KOPT-K1 (cell line): ENCODE data around the gene PPP1R9A.

Experiments used
- H3K27ac ChIP-seq: fragments of 200-600 bp; sonication (generic); 2 replicates; pipeline ENCODE4 v1.5.1; 2016; ENCODE audit warnings: antibody characterized with exemption, mild to moderate bottlenecking, low read depth, low read length; ENCODE audit not compliant: poor library complexity, severe bottlenecking
- H3K36me3 ChIP-seq: fragments of 200-600 bp; sonication (generic); 2 replicates; pipeline ENCODE4 v1.5.1; 2017; ENCODE audit warnings: antibody characterized with exemption, mild to moderate bottlenecking, low read length, moderate library complexity; ENCODE audit not compliant: insufficient read depth
- H3K9me3 ChIP-seq: fragments of 200-600 bp; sonication (generic); 2 replicates; pipeline ENCODE4 v1.5.1; 2017; ENCODE audit warnings: antibody characterized with exemption, low read length, mild to moderate bottlenecking; ENCODE audit not compliant: insufficient read depth, poor library complexity, severe bottlenecking

The PPP1R9A gene

DNA sequence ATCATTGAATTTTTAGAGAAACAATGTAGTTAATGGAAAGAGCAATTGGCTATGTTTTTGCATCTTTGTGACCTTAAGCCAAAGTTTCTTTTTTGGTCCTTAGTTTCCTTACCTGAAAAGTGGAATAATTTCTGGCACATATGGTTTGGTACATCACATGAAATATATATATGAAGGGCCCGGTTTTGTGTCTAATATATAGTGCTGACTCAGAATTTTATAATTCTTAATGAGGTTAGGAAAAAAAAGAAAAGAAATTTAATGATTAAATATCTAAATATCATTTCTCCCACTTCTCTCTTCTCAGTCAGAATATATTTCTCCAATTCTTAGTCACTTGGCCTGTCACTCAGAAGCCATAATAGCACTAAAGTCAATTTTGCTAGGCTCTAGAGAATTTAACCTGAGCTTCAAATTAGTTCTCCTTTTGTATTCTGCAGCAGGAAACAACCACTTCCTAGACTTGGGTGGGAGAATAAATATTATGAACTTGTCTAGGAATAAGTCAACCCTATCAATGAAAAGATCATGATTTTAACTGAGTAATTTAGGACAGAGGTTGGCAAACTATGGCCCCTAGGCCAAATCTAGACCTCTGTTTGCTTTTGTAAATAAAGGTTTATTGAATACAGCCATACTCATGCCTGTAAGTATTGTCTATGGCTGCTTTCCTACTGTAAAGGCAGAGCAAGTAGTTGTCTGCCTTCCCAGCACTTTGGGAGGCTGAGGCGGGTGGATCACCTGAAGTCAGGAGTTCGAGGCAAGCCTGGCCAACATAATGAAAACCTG is 34.6 kb downstream of the PPP1R9A start:
- no peaks in the 10 kb centered on the region for H3K36me3 ChIP-seq
- H3K27ac ChIP-seq, result no peak overlapping the region
- no peaks in the 10 kb centered on the region for H3K9me3 ChIP-seq

- Histone ChIP-seq H3K27ac (no peak overlapping the region), H3K9me3 (no peaks in the 10 kb centered on the region), H3K36me3 (no peaks in the 10 kb centered on the region)
Measured at GRCh38 chr7:94943134-94943533, 35.7 kb downstream of the PPP1R9A start.

DNA sequence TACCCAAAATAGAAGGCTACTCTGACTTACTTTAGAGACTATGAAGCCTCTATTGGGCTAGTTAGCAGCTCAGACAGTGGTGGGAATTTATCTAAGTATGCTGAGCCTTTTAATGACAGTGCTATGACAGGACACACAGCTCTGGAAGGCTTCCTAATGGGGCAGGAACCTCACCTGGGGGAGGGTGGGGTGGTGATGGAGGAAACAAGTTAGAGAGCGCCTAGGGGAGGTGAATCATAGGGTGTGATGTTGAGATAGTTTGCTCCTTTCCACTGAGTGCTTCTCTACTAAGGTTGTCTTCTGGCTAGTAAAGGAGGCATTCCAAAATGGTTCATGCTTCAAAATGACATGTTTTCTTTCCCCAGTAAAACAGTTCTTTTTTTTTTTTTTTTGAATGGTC is 42.1 kb downstream of the PPP1R9A start:
- no peaks in the 10 kb centered on the region for H3K9me3 ChIP-seq
- H3K36me3 ChIP-seq, result no peaks in the 10 kb centered on the region
- H3K27ac ChIP-seq, result no peak overlapping the region

- no peaks in the 10 kb centered on the region for H3K36me3 ChIP-seq
- no peak overlapping the region for H3K27ac ChIP-seq
- no peaks in the 10 kb centered on the region for H3K9me3 ChIP-seq
Measured at GRCh38 chr7:94955807-94956206, 48.4 kb downstream of the PPP1R9A start.

DNA sequence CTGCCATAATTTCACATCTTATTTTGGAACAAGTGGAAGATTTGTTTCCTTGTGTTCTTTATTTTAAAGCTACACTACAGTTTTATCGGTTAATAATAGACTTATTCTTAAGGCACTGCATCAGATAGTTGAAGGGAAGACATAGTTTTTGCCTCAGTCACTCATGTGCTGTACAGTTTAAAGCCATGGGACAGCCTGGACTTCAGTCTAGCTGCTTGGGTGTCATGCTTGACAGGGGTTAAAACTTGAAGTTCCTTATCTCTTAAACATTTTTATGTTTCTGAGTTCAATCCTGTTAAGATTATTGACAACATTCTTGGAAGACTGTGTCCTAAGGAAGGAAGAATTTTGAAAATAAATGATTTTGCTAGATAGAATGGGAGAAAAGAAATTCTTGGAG is 49.7 kb downstream of the PPP1R9A start:
- Histone ChIP-seq H3K36me3 (no peaks in the 10 kb centered on the region), H3K9me3 (no peaks in the 10 kb centered on the region), H3K27ac (no peak overlapping the region)

DNA sequence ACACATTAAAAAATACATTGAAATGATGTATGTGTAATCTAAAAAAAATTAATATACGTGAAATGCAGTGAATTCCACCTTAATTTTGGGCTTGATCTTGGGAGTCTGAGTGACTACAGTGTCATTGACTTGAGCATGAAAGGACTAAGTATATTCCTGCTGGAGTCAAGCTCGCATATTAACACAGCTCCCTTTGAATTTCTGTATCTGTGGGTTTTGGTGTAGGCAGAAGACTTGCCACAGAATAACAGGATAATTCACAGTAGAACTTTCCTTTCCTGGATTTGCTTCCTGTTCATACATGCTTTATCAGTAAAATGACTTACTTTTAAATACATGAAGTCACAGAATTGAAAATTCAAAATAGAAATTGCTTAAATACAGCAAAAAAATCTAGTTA is 55.3 kb downstream of the PPP1R9A start:
- H3K9me3 ChIP-seq, result no peaks in the 10 kb centered on the region
- H3K36me3 ChIP-seq, result no peaks in the 10 kb centered on the region
- H3K27ac ChIP-seq, result no peak overlapping the region

DNA sequence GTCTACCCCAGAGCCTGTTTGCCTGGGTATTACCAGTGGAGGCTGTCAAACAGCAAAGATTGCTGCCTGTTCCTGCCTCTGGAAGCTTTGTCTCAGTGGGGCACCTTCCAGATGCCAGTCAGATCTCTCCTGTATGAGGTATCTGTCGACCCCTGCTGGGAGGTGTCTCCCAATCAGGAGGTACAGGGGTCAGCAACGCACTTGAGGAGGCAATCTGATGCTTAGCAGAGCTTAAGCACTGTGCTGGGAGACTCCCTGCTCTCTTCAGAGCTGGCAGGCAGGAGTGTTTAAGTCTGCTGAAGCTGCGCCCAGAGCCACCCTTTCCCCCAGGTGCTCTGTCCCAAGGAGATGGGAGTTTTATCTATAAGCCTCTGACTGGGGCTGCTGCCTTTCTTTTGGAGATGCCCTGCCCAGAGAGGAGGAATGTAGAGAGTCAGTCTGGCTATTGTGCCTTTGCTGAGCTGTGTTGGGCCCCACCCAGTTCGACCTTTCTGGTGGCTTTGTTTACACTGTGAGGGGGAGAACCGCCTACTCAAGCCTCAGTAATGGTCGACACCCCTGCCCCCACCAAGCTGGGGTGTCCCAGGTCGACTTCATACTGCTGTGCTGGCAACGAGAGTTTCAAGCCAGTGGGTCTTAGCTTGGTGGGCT is 62.2 kb downstream of the PPP1R9A start:
- H3K36me3 ChIP-seq, result no peaks in the 10 kb centered on the region
- H3K9me3 ChIP-seq, result no peaks in the 10 kb centered on the region
- H3K27ac ChIP-seq, result no peak overlapping the region

DNA sequence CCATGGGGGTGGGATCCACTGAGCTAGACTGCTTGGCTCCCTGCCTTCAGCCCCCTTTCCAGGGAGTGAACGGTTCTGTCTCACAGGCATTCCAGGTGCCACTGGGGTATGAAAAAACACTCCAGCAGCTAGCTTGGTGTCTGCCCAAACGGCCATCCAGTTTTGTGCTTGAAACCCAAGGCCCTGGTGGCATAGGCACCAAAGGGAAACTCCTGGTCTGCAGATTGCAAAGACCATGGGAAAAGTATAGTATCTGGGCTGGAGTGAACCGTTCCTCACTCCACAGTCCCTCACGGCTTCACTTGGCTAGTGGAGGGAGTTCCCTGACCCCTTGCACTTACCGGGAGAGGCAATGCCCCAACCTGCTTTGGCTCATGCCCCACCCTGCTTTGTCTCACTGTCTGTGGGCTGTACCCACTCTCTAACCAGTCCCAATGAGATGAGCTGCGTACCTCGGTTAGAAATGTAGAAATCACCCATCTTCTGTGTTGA is 62.7 kb downstream of the PPP1R9A start:
- no peaks in the 10 kb centered on the region for H3K9me3 ChIP-seq
- no peaks in the 10 kb centered on the region for H3K36me3 ChIP-seq
- H3K27ac ChIP-seq, result no peak overlapping the region

DNA sequence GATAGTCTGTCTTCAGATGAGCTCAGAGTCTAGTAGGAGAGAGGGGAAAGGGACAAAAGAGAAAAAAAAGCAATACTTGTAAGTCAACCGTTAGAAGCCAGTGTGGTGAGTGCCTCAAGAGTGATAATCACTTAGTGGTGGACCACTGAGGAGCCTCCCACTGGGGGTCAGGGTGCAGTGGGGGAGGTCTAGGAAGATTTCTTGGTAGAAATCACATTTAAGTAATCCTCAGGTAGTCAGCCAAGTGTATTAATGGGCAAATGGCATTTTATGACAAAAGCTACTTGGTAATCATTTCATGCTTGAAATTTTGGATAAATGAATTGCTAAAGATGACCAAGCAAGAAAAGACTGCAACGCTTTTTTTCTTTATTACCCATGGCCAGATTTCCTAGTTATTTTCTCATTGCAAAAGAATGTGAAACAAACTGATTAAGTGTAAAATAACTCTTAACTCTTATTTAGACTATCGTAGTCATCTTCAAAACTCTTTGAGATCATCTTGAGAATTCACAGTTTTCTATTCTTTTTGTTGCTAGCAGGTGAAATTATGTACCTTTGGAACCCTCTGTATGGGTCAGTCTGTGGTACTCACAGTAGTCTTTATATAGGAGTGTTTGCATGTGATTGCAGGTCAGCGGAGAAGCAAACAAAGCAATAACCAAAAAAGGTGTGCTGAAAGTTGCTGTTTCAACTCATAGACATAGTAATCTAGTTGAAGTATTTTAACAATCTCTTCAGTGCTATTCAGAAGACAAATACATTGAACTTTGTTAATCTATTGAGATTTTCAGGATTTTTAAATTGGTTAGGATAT is 63.9 kb downstream of the PPP1R9A start:
- no peak overlapping the region for H3K27ac ChIP-seq
- no peaks in the 10 kb centered on the region for H3K36me3 ChIP-seq
- no peaks in the 10 kb centered on the region for H3K9me3 ChIP-seq

- H3K27ac ChIP-seq, result no peak overlapping the region
- no peaks in the 10 kb centered on the region for H3K36me3 ChIP-seq
- no peaks in the 10 kb centered on the region for H3K9me3 ChIP-seq
Measured at GRCh38 chr7:94972296-94972695, 64.9 kb downstream of the PPP1R9A start.

DNA sequence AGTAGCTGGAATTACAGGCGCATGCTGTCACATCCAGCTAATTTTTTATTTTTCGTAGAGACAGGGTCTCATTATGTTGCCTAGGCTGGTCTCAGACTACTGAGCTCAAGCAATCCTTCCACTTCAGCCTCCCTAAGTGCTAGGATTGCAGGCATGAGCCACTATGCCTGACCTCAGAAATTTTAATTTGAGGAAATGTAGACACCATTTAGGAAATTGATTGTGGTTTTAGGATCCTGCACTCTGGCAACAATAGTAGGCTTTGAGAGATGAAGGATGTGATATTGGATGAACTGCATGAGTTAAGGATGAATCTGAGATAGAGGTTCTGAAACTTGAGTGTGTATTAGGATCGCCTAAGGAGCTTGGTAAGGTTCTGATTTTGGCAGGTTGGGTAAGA is 66.5 kb downstream of the PPP1R9A start:
- Histone ChIP-seq H3K9me3 (no peaks in the 10 kb centered on the region), H3K36me3 (no peaks in the 10 kb centered on the region), H3K27ac (no peak overlapping the region)

DNA sequence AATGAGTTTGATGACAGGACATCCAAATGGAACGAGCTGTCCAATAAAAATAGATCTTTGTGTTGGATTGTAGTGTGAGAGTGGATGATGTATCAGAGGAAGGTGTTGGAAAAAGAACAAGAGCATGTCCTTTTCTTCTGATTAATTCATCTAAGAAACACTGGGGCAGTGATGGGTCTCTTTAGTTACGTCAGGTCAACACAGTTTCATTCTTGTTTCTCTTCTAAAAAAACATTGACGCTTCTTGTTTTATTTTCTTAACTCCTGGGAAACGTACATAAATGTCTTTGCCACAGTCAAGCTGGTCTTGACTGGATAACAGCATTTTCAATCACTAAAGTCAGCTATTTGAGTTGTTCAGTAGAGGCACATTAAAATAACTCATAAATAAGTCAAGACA is 67.0 kb downstream of the PPP1R9A start:
- Histone ChIP-seq H3K27ac (no peak overlapping the region), H3K9me3 (no peaks in the 10 kb centered on the region), H3K36me3 (no peaks in the 10 kb centered on the region)

GRCh38 chr7:94975336-94975735 is 67.9 kb downstream of the PPP1R9A start:
- Histone ChIP-seq H3K36me3 (no peaks in the 10 kb centered on the region), H3K9me3 (no peaks in the 10 kb centered on the region), H3K27ac (no peak overlapping the region)

- no peak overlapping the region for H3K27ac ChIP-seq
- no peaks in the 10 kb centered on the region for H3K9me3 ChIP-seq
- no peaks in the 10 kb centered on the region for H3K36me3 ChIP-seq
Measured at GRCh38 chr7:94980418-94981142, 73.2 kb downstream of the PPP1R9A start.

- Histone ChIP-seq H3K27ac (no peak overlapping the region), H3K36me3 (no peaks in the 10 kb centered on the region), H3K9me3 (no peaks in the 10 kb centered on the region)
Measured at GRCh38 chr7:94995921-94996320, 88.5 kb downstream of the PPP1R9A start.
